Measurements from ENCODE around the gene ACSM3. TPM values are rescaled to one million over a fixed set of nuclear protein-coding genes. Genes with fewer than 3 reads are reported as not detected.

ACSM3 gene
- total and polyA plus RNA-seq, 9 of the 15 experiments (the other 6 are each of a cell fraction or from before 2014, with no cell fraction given): 112 to 420 (median 182) TPM

- TF ChIP-seq ARID4B (CRISPR knock-in tag; IDR thresholded peaks at IDR 0.05): peak; percentile 80
- no peak for TF ChIP-seq COPS2 (conservative IDR thresholded peaks at IDR 0.05)
- no peak for TF ChIP-seq NELFE (IDR thresholded peaks at IDR 0.05; ENCODE audit: insufficient read depth, insufficient read length)
- no peak for TF ChIP-seq SPI1 (IDR thresholded peaks at IDR 0.05; ENCODE audit: borderline replicate concordance, low read depth, low read length)
- no peak for TF ChIP-seq ZBTB1 (CRISPR knock-in tag; IDR thresholded peaks at IDR 0.05; ENCODE audit: borderline replicate concordance, low read depth)
- TF ChIP-seq CEBPB (tag; IDR thresholded peaks at IDR 0.05): no peak
- no peak for TF ChIP-seq SMAD2 (IDR thresholded peaks at IDR 0.05; ENCODE audit: low read depth, low read length)
- no peak for TF ChIP-seq FOXK1 (CRISPR knock-in tag; IDR thresholded peaks at IDR 0.05; ENCODE audit: borderline replicate concordance)
- TF ChIP-seq, protein P1, sequence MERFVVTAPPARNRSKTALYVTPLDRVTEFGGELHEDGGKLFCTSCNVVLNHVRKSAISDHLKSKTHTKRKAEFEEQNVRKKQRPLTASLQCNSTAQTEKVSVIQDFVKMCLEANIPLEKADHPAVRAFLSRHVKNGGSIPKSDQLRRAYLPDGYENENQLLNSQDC (CRISPR knock-in tag; IDR thresholded peaks at IDR 0.05): no peak
- TF ChIP-seq SMAD1 (IDR thresholded peaks at IDR 0.05; ENCODE audit: low read depth, low read length, partially characterized antibody): peak; percentile 27
- TF ChIP-seq, protein P2, sequence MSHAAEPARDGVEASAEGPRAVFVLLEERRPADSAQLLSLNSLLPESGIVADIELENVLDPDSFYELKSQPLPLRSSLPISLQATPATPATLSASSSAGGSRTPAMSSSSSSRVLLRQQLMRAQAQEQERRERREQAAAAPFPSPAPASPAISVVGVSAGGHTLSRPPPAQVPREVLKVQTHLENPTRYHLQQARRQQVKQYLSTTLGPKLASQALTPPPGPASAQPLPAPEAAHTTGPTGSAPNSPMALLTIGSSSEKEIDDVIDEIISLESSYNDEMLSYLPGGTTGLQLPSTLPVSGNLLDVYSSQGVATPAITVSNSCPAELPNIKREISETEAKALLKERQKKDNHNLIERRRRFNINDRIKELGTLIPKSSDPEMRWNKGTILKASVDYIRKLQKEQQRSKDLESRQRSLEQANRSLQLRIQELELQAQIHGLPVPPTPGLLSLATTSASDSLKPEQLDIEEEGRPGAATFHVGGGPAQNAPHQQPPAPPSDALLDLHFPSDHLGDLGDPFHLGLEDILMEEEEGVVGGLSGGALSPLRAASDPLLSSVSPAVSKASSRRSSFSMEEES (CRISPR knock-in tag; IDR thresholded peaks at IDR 0.05): no peak
- TF ChIP-seq NONO (IDR thresholded peaks at IDR 0.05; ENCODE audit: low read depth in 2 of 2, low read length in 1 of 2): no peak
- TF ChIP-seq ZFX (CRISPR knock-in tag; IDR thresholded peaks at IDR 0.05): peak; percentile 78
- no peak for TF ChIP-seq ZNF707 (CRISPR knock-in tag; conservative IDR thresholded peaks at IDR 0.05)
- peak; percentile 97 for TF ChIP-seq RBBP5 (IDR thresholded peaks at IDR 0.05; ENCODE audit: borderline replicate concordance, insufficient read depth, low read length, poor library complexity, severe bottlenecking)
- TF ChIP-seq SIRT6 (IDR thresholded peaks at IDR 0.05; ENCODE audit: low read depth, low read length): no peak
- no peak for TF ChIP-seq MED1 (CRISPR knock-in tag; IDR thresholded peaks at IDR 0.05; ENCODE audit: borderline replicate concordance)
- TF ChIP-seq, protein P3, sequence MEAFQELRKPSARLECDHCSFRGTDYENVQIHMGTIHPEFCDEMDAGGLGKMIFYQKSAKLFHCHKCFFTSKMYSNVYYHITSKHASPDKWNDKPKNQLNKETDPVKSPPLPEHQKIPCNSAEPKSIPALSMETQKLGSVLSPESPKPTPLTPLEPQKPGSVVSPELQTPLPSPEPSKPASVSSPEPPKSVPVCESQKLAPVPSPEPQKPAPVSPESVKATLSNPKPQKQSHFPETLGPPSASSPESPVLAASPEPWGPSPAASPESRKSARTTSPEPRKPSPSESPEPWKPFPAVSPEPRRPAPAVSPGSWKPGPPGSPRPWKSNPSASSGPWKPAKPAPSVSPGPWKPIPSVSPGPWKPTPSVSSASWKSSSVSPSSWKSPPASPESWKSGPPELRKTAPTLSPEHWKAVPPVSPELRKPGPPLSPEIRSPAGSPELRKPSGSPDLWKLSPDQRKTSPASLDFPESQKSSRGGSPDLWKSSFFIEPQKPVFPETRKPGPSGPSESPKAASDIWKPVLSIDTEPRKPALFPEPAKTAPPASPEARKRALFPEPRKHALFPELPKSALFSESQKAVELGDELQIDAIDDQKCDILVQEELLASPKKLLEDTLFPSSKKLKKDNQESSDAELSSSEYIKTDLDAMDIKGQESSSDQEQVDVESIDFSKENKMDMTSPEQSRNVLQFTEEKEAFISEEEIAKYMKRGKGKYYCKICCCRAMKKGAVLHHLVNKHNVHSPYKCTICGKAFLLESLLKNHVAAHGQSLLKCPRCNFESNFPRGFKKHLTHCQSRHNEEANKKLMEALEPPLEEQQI (IDR thresholded peaks at IDR 0.05): peak; percentile 97
- no peak for TF ChIP-seq ELF1 (tag; IDR thresholded peaks at IDR 0.05)
These were observed 22.1 kb upstream of the ACSM3 start, which contains the start of gene THUMPD1 (continued) for GRCh38 chr16:20741554-20742285.

Measured in K562 (cell line).